ENCODE data around the gene PIAS2. TPM values are rescaled to one million over a fixed set of nuclear protein-coding genes. Genes with fewer than 3 reads are reported as not detected.

The PIAS2 gene
- total and polyA plus RNA-seq, 2 of the 13 experiments (the other 11 are each of a cell fraction or from before 2014, with no cell fraction given) = 12.2 to 12.7 TPM

DNA sequence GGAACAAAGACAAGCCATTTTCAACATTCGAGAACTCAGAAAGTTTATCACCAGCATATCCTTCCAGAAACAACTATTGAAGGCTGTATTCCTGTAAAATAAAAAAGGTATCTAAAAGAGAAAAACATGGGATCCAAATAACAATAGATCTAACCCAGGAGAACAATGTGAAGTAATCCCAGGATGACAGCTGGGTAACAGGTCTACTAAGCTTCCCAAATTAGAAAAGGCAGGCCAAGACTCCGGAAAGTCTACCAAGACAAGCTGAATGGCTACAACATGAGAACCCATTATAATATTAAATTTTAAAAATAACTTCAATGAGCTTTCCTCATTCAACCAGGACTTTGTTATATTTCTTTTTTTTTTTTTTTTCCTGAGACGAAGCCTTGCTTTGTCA, 6.5 kb downstream of the PIAS2 start:
- in situ Hi-C loops (cut with HindIII; ENCODE audit: extremely low pct_ligation_motif_present, low pct_unique_long_range_greater_than_20kb) = no loop called here
- CTCF ChIA-PET (ENCODE audit: low intra/inter-chr PET ratio, low total read pairs) = no interaction called here
- H4K20me1 ChIP-seq (ENCODE audit: insufficient read depth, low read length) = peaks cover 3% of the 10 kb centered on the region; the same call in 1 of the 2 replicates
- no peaks in the 10 kb centered on the region for H3K9me3 ChIP-seq (ENCODE audit: low read length)
- intact Hi-C loops (cut with micrococcal nuclease; ENCODE audit: unreplicated experiment) = no loop called here
- H3K27ac ChIP-seq (ENCODE audit: extremely low read length, insufficient read depth, low read length) = no peak overlapping the region
- POLR2A ChIA-PET = no interaction called here
- H2AFZ ChIP-seq (ENCODE audit: low read length) = no peak overlapping the region
- TF ChIP-seq RFX1 (IDR thresholded peaks at IDR 0.05) = no peak
- TF ChIP-seq, protein P1, sequence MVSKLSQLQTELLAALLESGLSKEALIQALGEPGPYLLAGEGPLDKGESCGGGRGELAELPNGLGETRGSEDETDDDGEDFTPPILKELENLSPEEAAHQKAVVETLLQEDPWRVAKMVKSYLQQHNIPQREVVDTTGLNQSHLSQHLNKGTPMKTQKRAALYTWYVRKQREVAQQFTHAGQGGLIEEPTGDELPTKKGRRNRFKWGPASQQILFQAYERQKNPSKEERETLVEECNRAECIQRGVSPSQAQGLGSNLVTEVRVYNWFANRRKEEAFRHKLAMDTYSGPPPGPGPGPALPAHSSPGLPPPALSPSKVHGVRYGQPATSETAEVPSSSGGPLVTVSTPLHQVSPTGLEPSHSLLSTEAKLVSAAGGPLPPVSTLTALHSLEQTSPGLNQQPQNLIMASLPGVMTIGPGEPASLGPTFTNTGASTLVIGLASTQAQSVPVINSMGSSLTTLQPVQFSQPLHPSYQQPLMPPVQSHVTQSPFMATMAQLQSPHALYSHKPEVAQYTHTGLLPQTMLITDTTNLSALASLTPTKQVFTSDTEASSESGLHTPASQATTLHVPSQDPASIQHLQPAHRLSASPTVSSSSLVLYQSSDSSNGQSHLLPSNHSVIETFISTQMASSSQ (IDR thresholded peaks at IDR 0.05; ENCODE audit: low read depth) = no peak
- TF ChIP-seq, protein P1 (CRISPR knock-in tag; IDR thresholded peaks at IDR 0.05; ENCODE audit: borderline replicate concordance) = no peak
- TF ChIP-seq, protein P2, sequence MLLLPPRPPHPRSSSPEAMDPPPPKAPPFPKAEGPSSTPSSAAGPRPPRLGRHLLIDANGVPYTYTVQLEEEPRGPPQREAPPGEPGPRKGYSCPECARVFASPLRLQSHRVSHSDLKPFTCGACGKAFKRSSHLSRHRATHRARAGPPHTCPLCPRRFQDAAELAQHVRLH (CRISPR knock-in tag; IDR thresholded peaks at IDR 0.05; ENCODE audit: borderline replicate concordance, low read depth) = no peak
- no peak for TF ChIP-seq CREM (IDR thresholded peaks at IDR 0.05)
- no peak for TF ChIP-seq CREM (CRISPR knock-in tag; IDR thresholded peaks at IDR 0.05)
- TF ChIP-seq ZNF337 (CRISPR knock-in tag; IDR thresholded peaks at IDR 0.05; ENCODE audit: borderline replicate concordance, low read depth) = no peak
- no peak for TF ChIP-seq ZNF614 (CRISPR knock-in tag; IDR thresholded peaks at IDR 0.05; ENCODE audit: borderline replicate concordance)
- TF ChIP-seq HDAC2 (CRISPR knock-in tag; IDR thresholded peaks at IDR 0.05) = no peak
- TF ChIP-seq, protein P3, sequence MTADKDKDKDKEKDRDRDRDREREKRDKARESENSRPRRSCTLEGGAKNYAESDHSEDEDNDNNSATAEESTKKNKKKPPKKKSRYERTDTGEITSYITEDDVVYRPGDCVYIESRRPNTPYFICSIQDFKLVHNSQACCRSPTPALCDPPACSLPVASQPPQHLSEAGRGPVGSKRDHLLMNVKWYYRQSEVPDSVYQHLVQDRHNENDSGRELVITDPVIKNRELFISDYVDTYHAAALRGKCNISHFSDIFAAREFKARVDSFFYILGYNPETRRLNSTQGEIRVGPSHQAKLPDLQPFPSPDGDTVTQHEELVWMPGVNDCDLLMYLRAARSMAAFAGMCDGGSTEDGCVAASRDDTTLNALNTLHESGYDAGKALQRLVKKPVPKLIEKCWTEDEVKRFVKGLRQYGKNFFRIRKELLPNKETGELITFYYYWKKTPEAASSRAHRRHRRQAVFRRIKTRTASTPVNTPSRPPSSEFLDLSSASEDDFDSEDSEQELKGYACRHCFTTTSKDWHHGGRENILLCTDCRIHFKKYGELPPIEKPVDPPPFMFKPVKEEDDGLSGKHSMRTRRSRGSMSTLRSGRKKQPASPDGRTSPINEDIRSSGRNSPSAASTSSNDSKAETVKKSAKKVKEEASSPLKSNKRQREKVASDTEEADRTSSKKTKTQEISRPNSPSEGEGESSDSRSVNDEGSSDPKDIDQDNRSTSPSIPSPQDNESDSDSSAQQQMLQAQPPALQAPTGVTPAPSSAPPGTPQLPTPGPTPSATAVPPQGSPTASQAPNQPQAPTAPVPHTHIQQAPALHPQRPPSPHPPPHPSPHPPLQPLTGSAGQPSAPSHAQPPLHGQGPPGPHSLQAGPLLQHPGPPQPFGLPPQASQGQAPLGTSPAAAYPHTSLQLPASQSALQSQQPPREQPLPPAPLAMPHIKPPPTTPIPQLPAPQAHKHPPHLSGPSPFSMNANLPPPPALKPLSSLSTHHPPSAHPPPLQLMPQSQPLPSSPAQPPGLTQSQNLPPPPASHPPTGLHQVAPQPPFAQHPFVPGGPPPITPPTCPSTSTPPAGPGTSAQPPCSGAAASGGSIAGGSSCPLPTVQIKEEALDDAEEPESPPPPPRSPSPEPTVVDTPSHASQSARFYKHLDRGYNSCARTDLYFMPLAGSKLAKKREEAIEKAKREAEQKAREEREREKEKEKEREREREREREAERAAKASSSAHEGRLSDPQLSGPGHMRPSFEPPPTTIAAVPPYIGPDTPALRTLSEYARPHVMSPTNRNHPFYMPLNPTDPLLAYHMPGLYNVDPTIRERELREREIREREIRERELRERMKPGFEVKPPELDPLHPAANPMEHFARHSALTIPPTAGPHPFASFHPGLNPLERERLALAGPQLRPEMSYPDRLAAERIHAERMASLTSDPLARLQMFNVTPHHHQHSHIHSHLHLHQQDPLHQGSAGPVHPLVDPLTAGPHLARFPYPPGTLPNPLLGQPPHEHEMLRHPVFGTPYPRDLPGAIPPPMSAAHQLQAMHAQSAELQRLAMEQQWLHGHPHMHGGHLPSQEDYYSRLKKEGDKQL (CRISPR knock-in tag; IDR thresholded peaks at IDR 0.05; ENCODE audit: low read depth) = no peak
- DNase-seq (ENCODE audit: low spot score) = no peak
- no peak for ATAC-seq
- no peak overlapping the region for H3K4me2 ChIP-seq (ENCODE audit: low read depth, low read length)
- no peak overlapping the region for H3K4me3 ChIP-seq (replicated peaks in 1 of 3; ENCODE audit: insufficient read depth in 1 of 3, low read depth in 2 of 3, low read length in 3 of 3)
- 94% methylated on average over 3 of the region's 3 CpGs for WGBS (ENCODE audit: low lambda C conversion rate)
- H3K27me3 ChIP-seq (ENCODE audit: control insufficient read depth in 1 of 2, insufficient read depth in 2 of 2, low read length in 2 of 2) = no peaks in the 10 kb centered on the region
- peaks cover 29% of the 10 kb centered on the region for H3K4me1 ChIP-seq (ENCODE audit: insufficient read depth, low read length)
- no TSS peak for BruUV-seq (replicated peaks)
- no peaks in the 10 kb centered on the region for H3K36me3 ChIP-seq (replicated peaks in 1 of 2; ENCODE audit: control insufficient read depth in 1 of 2, insufficient read depth in 2 of 2, low read length in 2 of 2)
- peaks cover 87% of the 10 kb centered on the region for H3K79me2 ChIP-seq (ENCODE audit: insufficient read depth, low read length)
- no peak for FAIRE-seq
- no peak overlapping the region for H3K9ac ChIP-seq (ENCODE audit: insufficient read depth, low read depth, low read length)
